C4-2B (cell line): ENCODE data around the gene PCP4.

Experiments used
- H3K27ac ChIP-seq: fragments of 450-650 bp; 2 replicates; pipeline ENCODE4 v1.5.1; 2017
- ZFX ChIP-seq: fragments of 450-650 bp; IDR thresholded peaks from 2 replicates; pipeline ENCODE4 v1.6.1; 2017
- TF ChIP-seq, protein P1 (sequence below): fragments of 450-650 bp; conservative IDR thresholded peaks from 2 replicates; pipeline ENCODE4 v1.5.1; 2017; ENCODE audit warnings: mild to moderate bottlenecking

Gene PCP4

DNA sequence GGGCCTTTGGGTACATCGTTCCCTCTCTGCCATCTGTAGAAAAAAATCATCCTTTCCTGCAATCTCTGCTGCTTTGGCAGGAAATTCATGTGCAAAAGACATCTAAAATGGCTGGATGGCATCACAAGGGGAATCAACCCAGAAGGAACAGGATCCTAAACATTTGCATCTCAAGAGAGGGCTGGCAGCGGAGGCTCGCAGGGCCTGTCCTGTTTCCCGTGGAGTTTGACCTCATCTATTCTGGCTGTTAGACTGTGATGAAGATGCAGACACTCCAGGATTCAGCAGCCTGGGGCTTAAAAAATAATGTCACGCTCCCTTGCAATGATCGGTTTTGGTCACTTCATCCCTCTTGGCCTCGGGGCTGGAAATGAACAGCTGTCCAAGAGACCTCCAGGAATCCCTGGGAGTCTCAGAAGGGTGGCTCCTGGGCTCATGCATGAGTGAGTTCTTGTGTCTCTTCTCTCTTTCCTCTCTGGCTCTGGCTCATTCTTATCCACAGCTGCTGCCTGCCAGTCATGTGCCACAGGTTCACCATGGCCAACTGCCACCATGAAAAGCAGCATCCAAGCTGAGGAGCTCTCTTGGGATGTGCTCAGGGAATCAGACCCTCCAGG, 16.1 kb upstream of the PCP4 start:
- no peak overlapping the region for H3K27ac ChIP-seq
- TF ChIP-seq, protein P1, sequence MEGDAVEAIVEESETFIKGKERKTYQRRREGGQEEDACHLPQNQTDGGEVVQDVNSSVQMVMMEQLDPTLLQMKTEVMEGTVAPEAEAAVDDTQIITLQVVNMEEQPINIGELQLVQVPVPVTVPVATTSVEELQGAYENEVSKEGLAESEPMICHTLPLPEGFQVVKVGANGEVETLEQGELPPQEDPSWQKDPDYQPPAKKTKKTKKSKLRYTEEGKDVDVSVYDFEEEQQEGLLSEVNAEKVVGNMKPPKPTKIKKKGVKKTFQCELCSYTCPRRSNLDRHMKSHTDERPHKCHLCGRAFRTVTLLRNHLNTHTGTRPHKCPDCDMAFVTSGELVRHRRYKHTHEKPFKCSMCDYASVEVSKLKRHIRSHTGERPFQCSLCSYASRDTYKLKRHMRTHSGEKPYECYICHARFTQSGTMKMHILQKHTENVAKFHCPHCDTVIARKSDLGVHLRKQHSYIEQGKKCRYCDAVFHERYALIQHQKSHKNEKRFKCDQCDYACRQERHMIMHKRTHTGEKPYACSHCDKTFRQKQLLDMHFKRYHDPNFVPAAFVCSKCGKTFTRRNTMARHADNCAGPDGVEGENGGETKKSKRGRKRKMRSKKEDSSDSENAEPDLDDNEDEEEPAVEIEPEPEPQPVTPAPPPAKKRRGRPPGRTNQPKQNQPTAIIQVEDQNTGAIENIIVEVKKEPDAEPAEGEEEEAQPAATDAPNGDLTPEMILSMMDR, result no peak
- no peak for TF ChIP-seq ZFX

GRCh38 chr21:39852021-39852721, 15.1 kb upstream of the PCP4 start:
- TF ChIP-seq ZFX, result no peak
- TF ChIP-seq, protein P1, result no peak
- H3K27ac ChIP-seq, result no peak overlapping the region

- H3K27ac ChIP-seq, result no peak overlapping the region
- no peak for TF ChIP-seq ZFX
- TF ChIP-seq, protein P1, result no peak
These were observed 14.3 kb upstream of the PCP4 start for GRCh38 chr21:39852726-39853500.

DNA sequence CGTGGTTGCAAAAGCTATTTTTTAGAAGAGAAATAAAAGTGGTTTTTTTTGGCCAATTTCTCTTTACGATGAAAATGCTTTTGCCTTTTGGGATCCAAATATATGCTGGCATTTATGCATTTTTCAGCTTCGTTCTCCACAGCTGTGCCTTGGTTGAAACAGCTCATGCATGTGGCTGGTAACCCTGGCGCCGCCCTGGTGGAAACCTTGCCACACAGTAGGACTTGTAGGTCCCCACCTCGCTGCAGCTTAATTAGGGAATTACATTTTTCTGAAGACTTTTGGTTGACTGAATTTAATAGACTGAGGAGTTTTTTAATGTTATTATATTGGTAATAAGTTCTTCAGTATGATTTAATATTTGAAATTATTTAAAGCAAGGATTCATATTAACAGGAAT, 12.7 kb upstream of the PCP4 start:
- TF ChIP-seq, protein P1, result no peak; the same call in 1 of the 2 replicates
- TF ChIP-seq ZFX, result no peak

DNA sequence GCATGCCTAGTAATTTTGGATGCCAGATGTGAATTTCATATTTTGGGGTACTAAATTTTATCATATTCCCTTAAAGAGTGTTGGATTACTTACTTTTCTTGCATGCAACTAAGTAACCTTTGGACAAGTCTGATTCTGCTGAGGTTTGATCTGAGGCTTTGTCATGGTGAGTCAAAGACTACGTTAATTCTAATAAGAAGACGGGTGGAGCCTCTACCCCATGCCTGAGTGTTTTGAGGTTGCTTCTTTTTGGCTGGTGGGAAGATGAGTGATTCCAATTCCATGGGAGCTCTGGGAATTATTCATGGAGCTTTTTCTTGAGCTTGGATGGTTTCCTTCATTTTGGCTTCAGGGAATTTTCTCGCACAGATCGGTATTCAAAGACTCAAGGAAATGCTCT, 11.6 kb upstream of the PCP4 start:
- TF ChIP-seq ZFX, result no peak
- TF ChIP-seq, protein P1, result no peak
- no peak overlapping the region for H3K27ac ChIP-seq

More for the DNA sequence above, 12.7 kb upstream of the PCP4 start:
- H3K27ac ChIP-seq, result no peak overlapping the region

DNA sequence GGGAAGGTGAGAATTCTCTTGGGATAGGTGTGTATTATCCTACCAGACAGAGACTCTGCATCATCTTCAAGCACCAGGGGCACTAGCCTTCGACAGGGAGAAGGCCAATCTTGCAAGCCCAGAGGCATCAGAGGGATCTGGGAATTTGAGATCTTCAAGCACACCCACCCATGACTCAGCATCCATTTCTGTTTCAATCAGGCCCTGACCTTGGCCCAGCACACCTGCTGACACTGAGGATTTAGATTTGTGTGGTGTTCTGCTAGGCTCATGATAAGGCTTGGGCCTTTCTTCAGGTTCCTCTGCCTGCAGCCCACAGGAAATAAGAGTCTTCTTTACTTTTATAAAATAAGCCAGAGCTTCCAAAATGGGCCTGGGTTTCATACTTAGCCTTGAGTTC, 6.6 kb upstream of the PCP4 start:
- no peak overlapping the region for H3K27ac ChIP-seq
- TF ChIP-seq, protein P1, result no peak
- no peak for TF ChIP-seq ZFX

DNA sequence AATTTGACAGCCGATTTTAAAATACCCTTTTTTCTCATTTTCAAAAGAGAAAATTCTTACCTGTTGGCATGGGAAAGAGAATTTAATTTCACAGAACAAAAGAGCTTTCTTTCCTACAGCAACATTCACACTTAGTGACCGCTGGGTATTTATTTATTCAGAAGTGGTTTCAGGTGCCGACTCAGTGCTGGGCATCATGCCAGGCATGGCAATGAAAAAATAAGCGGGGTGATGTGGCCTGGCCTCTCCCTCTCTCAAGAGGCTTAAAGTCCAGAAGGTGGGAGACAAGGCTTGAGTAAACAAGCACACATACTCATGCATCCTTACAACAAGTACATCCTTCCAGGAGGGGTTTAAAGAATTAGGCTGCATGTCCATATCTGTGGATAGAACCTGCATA, 4.1 kb upstream of the PCP4 start:
- H3K27ac ChIP-seq, result no peak overlapping the region

More for the DNA sequence above, 4.1 kb upstream of the PCP4 start:
- TF ChIP-seq ZFX, result no peak
- TF ChIP-seq, protein P1, result no peak
